Measurements from ENCODE around the gene IFT172.

DNA sequence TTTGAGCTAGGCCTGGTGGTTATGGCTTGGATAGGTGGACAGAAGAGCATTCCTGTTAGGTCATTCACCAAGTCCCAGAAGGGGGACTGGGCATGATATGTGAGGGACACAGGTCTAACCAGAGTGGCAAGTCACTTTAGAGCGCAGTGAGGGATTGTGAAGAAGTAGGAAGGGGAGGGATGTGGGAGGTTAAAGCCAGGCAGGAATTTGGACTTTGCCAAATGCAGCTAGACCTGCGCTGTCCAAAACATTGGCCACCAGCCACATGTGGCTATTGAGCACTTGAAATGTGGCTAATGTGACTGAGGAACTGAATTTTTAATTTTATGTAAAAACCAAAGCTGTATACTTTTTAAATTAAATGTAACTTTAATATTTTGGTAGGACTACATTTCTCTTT, 30.8 kb upstream of the IFT172 start:
- TF ChIP-seq, protein P1, sequence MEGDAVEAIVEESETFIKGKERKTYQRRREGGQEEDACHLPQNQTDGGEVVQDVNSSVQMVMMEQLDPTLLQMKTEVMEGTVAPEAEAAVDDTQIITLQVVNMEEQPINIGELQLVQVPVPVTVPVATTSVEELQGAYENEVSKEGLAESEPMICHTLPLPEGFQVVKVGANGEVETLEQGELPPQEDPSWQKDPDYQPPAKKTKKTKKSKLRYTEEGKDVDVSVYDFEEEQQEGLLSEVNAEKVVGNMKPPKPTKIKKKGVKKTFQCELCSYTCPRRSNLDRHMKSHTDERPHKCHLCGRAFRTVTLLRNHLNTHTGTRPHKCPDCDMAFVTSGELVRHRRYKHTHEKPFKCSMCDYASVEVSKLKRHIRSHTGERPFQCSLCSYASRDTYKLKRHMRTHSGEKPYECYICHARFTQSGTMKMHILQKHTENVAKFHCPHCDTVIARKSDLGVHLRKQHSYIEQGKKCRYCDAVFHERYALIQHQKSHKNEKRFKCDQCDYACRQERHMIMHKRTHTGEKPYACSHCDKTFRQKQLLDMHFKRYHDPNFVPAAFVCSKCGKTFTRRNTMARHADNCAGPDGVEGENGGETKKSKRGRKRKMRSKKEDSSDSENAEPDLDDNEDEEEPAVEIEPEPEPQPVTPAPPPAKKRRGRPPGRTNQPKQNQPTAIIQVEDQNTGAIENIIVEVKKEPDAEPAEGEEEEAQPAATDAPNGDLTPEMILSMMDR (conservative IDR thresholded peaks at IDR 0.05; ENCODE audit: low read depth in 2 of 2), result no peak
- TF ChIP-seq, protein P2, sequence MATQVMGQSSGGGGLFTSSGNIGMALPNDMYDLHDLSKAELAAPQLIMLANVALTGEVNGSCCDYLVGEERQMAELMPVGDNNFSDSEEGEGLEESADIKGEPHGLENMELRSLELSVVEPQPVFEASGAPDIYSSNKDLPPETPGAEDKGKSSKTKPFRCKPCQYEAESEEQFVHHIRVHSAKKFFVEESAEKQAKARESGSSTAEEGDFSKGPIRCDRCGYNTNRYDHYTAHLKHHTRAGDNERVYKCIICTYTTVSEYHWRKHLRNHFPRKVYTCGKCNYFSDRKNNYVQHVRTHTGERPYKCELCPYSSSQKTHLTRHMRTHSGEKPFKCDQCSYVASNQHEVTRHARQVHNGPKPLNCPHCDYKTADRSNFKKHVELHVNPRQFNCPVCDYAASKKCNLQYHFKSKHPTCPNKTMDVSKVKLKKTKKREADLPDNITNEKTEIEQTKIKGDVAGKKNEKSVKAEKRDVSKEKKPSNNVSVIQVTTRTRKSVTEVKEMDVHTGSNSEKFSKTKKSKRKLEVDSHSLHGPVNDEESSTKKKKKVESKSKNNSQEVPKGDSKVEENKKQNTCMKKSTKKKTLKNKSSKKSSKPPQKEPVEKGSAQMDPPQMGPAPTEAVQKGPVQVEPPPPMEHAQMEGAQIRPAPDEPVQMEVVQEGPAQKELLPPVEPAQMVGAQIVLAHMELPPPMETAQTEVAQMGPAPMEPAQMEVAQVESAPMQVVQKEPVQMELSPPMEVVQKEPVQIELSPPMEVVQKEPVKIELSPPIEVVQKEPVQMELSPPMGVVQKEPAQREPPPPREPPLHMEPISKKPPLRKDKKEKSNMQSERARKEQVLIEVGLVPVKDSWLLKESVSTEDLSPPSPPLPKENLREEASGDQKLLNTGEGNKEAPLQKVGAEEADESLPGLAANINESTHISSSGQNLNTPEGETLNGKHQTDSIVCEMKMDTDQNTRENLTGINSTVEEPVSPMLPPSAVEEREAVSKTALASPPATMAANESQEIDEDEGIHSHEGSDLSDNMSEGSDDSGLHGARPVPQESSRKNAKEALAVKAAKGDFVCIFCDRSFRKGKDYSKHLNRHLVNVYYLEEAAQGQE (IDR thresholded peaks at IDR 0.05; ENCODE audit: unreplicated experiment), result no peak
- TF ChIP-seq POLR2AphosphoS5 (IDR thresholded peaks at IDR 0.05; ENCODE audit: low read depth) (no peak), JUNB (IDR thresholded peaks at IDR 0.05; ENCODE audit: unreplicated experiment) (no peak), EZH2 (IDR thresholded peaks at IDR 0.05; ENCODE audit: low read depth, unreplicated experiment) (no peak), STAT1 (IDR thresholded peaks at IDR 0.05; ENCODE audit: unreplicated experiment) (no peak)
